Measurements from ENCODE around the gene BASP1. TPM values are rescaled to one million over a fixed set of nuclear protein-coding genes. Genes with fewer than 3 reads are reported as not detected.
A peak's percentile ranks its signal among the peaks of the same experiment; 100 is the strongest.

BASP1 gene
- total RNA-seq, 2 experiments from 2014 or later, result 0.70 to 0.93 TPM

DNA sequence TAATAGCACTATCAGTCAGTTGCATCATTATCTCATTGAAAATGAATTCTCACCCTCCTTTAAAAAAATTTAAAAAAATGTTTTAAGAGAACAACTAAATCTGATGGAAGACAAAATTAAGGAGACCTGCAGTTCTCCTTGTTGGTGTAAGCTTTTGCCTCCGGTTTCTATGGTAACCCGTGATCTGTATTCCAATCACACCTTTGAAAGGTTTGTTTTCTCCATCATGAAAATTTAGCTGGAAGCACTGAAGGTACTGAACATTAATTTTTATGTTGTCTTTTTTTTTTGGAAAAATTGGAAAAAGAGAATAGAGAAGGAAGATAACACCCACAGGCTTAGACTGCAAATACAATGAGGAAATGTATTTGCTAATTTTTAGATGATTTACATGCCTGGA lies 2.5 kb upstream of the BASP1 start:
- Histone ChIP-seq H3K4me1 (ENCODE audit: insufficient read depth, low read length) (peaks cover 24% of the 10 kb centered on the region), H3K36me3 (ENCODE audit: insufficient read depth, low read length) (no peaks in the 10 kb centered on the region), H3K4me3 (ENCODE audit: low read length) (no peak overlapping the region), H3K27ac (ENCODE audit: low read depth in 1 of 2, low read length in 2 of 2) (no peak overlapping the region), H3K9me3 (ENCODE audit: control insufficient read depth in 1 of 2, insufficient read depth in 1 of 2, low read length in 2 of 2) (peaks cover 0 to 23% of the 10 kb centered on the region in 2 experiments), H3K27me3 (ENCODE audit: control insufficient read depth in 1 of 2, insufficient read depth in 2 of 2, low read length in 2 of 2) (peaks cover 21 to 28% of the 10 kb centered on the region in 2 experiments)
- TF ChIP-seq, protein P1, sequence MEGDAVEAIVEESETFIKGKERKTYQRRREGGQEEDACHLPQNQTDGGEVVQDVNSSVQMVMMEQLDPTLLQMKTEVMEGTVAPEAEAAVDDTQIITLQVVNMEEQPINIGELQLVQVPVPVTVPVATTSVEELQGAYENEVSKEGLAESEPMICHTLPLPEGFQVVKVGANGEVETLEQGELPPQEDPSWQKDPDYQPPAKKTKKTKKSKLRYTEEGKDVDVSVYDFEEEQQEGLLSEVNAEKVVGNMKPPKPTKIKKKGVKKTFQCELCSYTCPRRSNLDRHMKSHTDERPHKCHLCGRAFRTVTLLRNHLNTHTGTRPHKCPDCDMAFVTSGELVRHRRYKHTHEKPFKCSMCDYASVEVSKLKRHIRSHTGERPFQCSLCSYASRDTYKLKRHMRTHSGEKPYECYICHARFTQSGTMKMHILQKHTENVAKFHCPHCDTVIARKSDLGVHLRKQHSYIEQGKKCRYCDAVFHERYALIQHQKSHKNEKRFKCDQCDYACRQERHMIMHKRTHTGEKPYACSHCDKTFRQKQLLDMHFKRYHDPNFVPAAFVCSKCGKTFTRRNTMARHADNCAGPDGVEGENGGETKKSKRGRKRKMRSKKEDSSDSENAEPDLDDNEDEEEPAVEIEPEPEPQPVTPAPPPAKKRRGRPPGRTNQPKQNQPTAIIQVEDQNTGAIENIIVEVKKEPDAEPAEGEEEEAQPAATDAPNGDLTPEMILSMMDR (IDR thresholded peaks at IDR 0.05), result no peak
- Mint-ChIP-seq H3K27ac (no peak overlapping the region), H3K4me3 (no peak overlapping the region), H3K27me3 (peaks cover 30% of the 10 kb centered on the region), H3K4me1 (ENCODE audit: low read depth) (peaks cover 21% of the 10 kb centered on the region), H3K9me3 (no peaks in the 10 kb centered on the region), H3K36me3 (ENCODE audit: low read depth) (no peaks in the 10 kb centered on the region)
- ATAC-seq (ENCODE audit: poor library complexity) (no peak), DNase-seq (no peak)
- ChIA-PET POLR2A (no interaction called here), CTCF (interaction anchor here (0.6 kb wide), 1 partner anchor 1416 kb away, joined by 3 read pairs; no protein-coding TSS in a partner anchor)
- intact Hi-C loops (cut with DNase I, micrococcal nuclease), result loop anchor here in 1 of 2 experiments (5.0 kb wide), 1 partner anchor 1487 kb away; no protein-coding TSS in a partner anchor

DNA sequence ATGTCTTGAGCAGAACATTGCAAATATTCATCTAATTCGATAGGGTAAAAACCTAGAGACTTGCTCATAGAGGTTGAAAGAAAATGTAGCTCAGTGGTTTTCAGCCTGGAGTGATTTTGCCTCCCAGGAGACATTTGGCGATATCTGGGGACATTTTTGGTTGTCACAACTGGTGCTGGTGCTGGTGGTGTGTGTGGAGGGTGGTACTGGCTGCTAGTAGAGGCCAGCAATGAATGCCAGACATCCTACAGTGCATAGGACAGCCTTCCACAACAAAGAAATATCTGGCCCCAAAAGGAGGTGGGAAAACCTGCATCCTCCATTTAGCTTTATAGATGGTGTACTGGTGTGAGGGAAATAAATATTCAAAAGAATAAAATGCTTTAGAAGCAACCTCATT lies 2.1 kb upstream of the BASP1 start:
- CTCF ChIA-PET, result interaction anchor here (0.6 kb wide), 1 partner anchor 1416 kb away, joined by 3 read pairs; no protein-coding TSS in a partner anchor
- POLR2A ChIA-PET, result no interaction called here
- Mint-ChIP-seq H3K36me3 (ENCODE audit: low read depth) (no peaks in the 10 kb centered on the region), H3K27me3 (peaks cover 35% of the 10 kb centered on the region), H3K4me1 (ENCODE audit: low read depth) (peaks cover 21% of the 10 kb centered on the region), H3K9me3 (no peaks in the 10 kb centered on the region), H3K27ac (no peak overlapping the region), H3K4me3 (peak overlapping the region; percentile 16)
- no peak for ATAC-seq (ENCODE audit: poor library complexity)
- intact Hi-C loops (cut with DNase I, micrococcal nuclease), result no loop called here
- H3K27me3 ChIP-seq (ENCODE audit: control insufficient read depth in 1 of 2, insufficient read depth in 2 of 2, low read length in 2 of 2), result peaks cover 22 to 33% of the 10 kb centered on the region in 2 experiments
- H3K4me3 ChIP-seq (ENCODE audit: low read length), result no peak overlapping the region
- H3K27ac ChIP-seq (ENCODE audit: low read depth in 1 of 2, low read length in 2 of 2), result no peak overlapping the region
- peaks cover 24% of the 10 kb centered on the region for H3K4me1 ChIP-seq (ENCODE audit: insufficient read depth, low read length)
- peaks cover 0 to 23% of the 10 kb centered on the region in 2 experiments for H3K9me3 ChIP-seq (ENCODE audit: control insufficient read depth in 1 of 2, insufficient read depth in 1 of 2, low read length in 2 of 2)
- no peaks in the 10 kb centered on the region for H3K36me3 ChIP-seq (ENCODE audit: insufficient read depth, low read length)
- DNase-seq, result no peak
- TF ChIP-seq, protein P1 (IDR thresholded peaks at IDR 0.05), result no peak

DNA sequence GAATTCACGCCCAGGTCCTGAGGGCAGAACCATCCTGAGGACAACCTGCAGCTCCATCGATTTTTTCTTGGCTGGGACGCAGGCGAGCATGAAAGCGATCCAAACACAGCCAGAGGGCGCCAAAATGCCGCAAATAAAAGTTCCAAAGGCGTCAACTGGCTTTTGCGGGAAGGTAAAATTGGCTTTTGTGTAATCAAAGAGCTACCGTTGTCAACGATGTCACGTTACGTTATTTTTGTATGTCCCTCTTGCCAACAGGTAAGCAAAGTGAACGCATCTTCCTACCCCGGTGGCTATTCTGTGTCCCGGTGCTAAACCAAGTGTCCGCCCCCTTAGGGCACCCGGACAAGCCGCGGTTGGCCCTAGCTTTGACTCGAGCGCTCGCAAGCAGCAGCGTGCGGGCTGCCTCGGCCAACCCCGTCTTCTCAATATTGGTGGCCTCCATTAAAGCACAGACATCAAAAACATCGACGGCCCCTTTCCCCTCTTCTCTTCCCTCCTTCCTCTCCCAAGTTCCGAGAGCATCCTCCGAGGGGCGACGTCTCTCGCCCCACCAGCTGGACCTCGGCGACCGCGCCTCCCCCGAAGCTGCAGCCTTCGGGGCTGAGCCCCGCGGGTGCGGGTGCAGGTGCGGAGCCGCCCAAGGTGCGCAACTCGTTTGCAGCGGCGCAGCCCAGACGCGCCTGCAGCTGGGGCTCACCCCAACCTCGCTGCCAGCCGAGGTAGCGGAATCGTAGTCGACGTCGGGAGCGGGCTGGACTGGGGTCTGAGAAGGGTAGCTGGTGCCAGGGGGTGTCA lies 1.1 kb upstream of the BASP1 start:
- Histone ChIP-seq H3K27me3 (ENCODE audit: control insufficient read depth in 1 of 2, insufficient read depth in 2 of 2, low read length in 2 of 2) (peaks cover 25 to 37% of the 10 kb centered on the region in 2 experiments), H3K4me3 (ENCODE audit: low read length) (peak overlapping the region; percentile 19), H3K36me3 (ENCODE audit: insufficient read depth, low read length) (no peaks in the 10 kb centered on the region), H3K27ac (ENCODE audit: low read depth in 1 of 2, low read length in 2 of 2) (no peak overlapping the region), H3K9me3 (ENCODE audit: control insufficient read depth in 1 of 2, insufficient read depth in 1 of 2, low read length in 2 of 2) (peaks cover 0 to 23% of the 10 kb centered on the region in 2 experiments), H3K4me1 (ENCODE audit: insufficient read depth, low read length) (peaks cover 24% of the 10 kb centered on the region)
- peaks cover 40% of the 10 kb centered on the region for H3K27me3 Mint-ChIP-seq
- ChIA-PET CTCF (no interaction called here), POLR2A (no interaction called here)
- intact Hi-C loops (cut with DNase I, micrococcal nuclease), result loop anchor here in 1 of 2 experiments (2.0 kb wide), 1 partner anchor 1096 kb away; no protein-coding TSS in a partner anchor
- TF ChIP-seq, protein P1 (IDR thresholded peaks at IDR 0.05), result peak; percentile 56
- peaks cover 21% of the 10 kb centered on the region for H3K4me1 Mint-ChIP-seq (ENCODE audit: low read depth)
- peak overlapping the region; percentile 66 for H3K4me3 Mint-ChIP-seq
- ATAC-seq (ENCODE audit: poor library complexity) (peak; percentile 32), DNase-seq (peak in 10 of 14 experiments; percentile 9 to 65 (median 38))
- peak overlapping the region; percentile 9 for H3K27ac Mint-ChIP-seq
- no peaks in the 10 kb centered on the region for H3K36me3 Mint-ChIP-seq (ENCODE audit: low read depth)
- no peaks in the 10 kb centered on the region for H3K9me3 Mint-ChIP-seq

Measured in CD4-positive, alpha-beta T cell (primary cell).